A172 (cell line): ENCODE measurements around the gene BRINP1. TPM values are rescaled to one million over a fixed set of nuclear protein-coding genes. Genes with fewer than 3 reads are reported as not detected.
A peak's percentile ranks its signal among the peaks of the same experiment; 100 is the strongest.

Source experiments
- DNase-seq: peaks from one replicate; pipeline ENCODE4 v3.0.0-alpha.2; 2015; ENCODE audit warnings: low spot score
- total RNA-seq: library from RNA; depleted of rRNA; stranded (reverse); fragments of >200 nt; shearing (Covaris generic); gene quantifications from 2 replicates; pipeline ENCODE4 v1.2.3, GENCODE V29; 2014

The BRINP1 gene
- total RNA-seq, 1 experiment from 2014 or later, result not detected

DNA sequence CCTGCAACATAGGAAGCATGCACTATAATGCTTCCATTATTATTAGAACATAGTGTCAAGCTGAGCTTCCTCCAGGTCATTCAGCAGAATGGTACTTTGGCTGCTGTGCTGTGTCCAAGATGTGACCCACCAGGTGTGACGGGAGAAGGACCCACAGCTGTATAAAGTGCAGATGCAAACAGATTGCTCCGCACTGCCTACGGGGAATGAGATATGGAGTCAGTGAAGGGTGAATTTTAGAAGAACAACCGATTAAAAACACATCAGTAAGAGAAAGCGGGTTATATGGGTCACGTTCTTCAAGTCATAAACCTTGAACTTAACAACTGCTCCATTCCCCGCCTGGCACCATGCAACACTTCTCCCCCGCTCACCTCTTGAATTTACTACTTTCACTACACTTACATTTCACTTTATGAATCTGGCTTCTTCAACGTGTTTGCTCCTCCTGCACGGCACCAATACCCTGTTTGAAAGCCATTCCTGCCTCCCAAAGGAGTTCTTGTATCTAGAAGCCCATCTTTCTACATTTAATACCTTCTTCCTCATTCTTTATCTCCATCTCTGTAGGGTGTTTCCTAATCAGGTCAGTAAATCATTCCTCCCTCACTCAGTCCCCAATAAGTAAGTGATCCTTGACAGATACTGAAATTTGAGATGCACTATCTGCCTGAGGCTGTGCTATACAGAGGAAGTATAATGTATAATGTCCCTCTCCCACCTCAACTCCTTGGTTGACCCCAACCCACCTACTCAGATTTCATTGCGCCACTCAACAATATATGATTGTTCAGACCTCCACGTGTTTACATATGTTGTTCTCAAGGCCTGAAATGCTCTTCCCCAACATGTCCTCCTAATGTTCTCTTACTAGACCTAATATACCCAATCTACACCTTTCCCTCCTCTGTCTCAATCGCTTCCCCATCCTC is 25.9 kb downstream of the BRINP1 start:
- DNase-seq, result no peak

DNA sequence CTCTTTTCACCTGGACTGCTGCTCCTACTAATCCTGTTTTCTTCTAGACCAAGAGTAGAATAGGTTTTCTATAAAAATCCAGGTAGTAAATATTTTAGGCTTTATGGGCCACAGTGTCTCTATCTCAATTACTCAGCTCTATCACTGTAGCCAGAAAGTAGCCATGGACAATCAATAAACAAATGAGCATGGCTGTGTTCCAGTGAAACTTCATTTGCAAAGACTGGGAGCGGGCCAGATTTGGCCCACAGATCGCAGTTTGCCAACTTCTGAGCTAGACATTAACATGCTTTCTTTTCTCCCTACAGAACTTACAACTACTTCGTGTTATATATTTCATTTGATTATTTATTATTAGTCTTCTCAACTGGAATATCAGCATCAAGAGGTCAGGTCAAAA is 30.2 kb downstream of the BRINP1 start:
- no peak for DNase-seq

GRCh38 chr9:119337573-119337972 is 31.7 kb downstream of the BRINP1 start:
- DNase-seq, result no peak

DNA sequence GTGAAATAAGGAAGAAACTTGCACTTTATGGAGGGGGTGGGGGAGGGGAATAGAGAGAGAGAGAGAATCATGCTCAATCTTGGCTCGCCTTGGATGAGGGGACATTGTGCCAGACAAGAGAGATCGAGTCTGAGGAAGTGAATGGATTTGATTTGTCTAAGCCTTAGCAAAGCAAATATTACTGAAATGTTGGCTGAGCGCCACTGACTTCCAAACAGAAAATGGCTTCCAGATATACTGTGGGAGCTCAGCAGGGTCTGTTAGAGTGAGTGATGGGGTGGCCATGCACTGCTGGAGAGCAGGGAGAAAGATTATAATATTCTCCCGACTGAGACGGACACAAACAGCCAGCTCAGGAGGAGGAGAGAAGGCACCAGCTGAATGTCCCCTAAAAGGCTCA is 34.5 kb downstream of the BRINP1 start:
- DNase-seq, result no peak

DNA sequence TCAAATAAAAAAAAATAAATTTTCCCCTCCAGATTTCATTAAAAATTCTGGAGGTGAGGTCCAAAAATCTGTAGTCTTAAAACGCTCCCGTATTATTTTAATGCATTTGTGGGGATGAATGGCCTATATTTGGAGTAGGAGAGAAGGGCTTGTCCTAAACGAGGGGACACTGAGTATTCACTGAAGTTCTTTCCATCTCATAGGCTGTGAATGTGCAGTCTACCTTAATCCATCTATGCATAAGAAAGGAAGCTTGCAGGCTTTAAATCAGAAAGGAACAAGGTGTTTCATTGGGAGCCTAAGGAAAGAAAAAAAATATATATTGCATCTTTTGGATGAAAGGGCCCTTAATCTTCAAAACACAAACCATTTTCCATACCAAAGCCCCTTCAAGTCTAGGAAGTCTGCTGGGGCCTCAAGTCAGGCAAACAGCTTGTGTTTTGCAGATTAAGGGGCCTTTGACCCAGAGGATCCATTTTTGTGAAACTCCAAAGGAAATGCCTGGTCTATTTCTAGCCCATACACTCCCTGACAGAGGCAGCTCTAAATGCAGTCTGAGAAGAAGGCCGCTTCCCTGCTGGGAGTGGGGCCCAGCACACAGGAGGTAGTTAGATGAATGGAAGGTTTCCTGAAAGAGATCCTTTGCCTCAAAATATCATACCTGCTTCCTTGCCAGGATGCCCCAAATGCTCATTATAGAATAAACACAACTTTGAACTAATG is 35.6 kb downstream of the BRINP1 start:
- no peak for DNase-seq

GRCh38 chr9:119332522-119332921 is 36.7 kb downstream of the BRINP1 start:
- no peak for DNase-seq

DNA sequence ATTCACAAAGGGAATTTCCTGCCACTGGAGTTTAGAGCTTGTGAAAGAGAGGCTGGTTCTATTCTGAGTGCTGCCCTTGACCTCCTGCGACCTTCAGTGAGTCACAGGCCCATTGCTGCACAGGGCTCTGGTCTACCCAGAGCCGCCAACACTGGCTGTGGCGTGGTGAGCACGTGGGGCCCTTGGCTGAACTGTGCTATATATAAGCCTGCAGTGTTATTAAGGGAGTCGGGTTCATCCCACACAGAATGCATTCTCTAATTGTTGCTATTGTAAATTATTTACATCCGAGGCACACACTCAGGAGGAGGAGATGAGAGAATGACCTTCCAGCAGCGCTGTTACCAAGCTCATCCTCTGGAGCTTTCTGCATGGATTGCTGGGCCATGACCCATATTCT is 47.1 kb downstream of the BRINP1 start:
- DNase-seq, result no peak

DNA sequence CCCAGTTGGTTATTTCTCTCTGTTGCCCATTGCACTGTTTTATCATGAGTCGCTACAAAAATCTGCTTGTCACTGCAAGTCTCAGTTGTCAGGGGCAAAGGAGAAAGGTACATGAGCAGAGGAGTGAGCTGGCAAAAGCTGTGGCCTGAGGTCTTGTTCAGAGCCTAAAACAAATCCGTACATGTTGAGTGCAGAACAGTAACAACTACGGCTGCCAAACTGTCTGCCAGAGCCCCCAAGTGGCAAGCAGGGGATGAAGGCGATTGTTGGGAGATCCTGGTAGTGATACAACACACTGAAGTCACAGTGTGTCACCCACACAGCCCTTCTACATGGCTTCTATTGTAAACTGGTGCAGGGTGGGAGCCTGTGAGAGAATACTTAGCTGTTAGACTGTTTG is 50.9 kb downstream of the BRINP1 start:
- no peak for DNase-seq

DNA sequence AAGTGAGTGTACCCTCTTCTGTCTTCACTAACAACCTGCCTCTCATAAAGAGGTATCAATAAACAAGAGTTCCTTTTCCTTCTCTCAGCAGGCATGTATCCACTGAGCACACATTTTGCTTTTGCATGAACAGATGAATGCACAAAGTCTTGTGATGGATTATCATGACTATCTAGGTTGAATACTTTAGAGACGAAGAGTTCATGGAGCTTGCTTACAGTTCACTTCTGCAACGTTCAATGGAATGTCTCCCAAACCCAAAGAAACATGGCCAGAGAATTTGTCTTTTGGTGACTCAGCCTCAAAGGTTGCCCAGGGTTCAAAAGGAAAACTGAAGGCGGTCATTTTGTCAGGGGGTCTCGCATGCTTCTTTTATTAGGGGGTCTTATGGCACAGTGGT is 55.4 kb downstream of the BRINP1 start:
- DNase-seq, result no peak

DNA sequence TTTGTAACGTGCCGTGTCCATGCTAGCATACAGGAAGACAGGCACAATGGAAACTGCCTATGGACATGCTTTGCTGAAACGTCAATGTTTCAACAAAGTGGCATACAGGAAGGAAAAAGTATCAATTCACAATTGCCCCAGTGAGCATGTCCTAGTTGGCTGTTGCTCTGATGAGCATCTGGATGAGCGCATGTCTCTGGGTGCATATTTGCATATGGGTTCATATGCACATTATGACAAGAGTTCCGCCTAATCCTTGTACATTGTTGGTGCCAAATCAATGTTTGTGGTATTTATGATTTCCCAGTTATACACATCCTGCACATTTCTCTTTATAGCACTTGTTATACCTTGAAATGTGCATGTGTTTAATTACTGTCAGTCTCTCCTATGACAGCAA is 58.5 kb downstream of the BRINP1 start:
- no peak for DNase-seq

GRCh38 chr9:119307471-119307870 is 61.8 kb downstream of the BRINP1 start:
- no peak for DNase-seq

- no peak for DNase-seq
Observed at GRCh38 chr9:119304555-119304954, 64.7 kb downstream of the BRINP1 start.

- DNase-seq, result no peak
Observed at GRCh38 chr9:119302988-119303698, 66.1 kb downstream of the BRINP1 start.

GRCh38 chr9:119298076-119298853 is 71.0 kb downstream of the BRINP1 start:
- no peak for DNase-seq

DNA sequence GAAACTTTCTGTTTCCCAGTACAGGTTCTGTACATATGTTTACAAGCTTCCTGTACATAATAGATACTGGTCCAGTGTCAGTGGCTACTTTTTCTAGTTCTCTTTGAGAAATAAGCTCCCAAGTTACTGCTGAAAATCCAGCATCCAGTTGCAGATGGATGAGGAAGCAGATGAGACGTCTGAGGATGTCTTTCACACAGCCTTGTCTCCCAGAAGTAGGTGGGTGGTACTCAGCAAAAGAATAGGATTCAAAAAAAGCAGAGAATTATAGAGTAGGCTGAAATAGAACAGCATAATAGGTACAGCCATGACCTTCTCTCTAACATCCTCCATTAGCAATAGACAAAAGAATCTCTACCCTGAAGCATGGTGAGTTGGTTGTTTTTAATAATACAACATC is 77.7 kb downstream of the BRINP1 start:
- DNase-seq, result no peak

DNA sequence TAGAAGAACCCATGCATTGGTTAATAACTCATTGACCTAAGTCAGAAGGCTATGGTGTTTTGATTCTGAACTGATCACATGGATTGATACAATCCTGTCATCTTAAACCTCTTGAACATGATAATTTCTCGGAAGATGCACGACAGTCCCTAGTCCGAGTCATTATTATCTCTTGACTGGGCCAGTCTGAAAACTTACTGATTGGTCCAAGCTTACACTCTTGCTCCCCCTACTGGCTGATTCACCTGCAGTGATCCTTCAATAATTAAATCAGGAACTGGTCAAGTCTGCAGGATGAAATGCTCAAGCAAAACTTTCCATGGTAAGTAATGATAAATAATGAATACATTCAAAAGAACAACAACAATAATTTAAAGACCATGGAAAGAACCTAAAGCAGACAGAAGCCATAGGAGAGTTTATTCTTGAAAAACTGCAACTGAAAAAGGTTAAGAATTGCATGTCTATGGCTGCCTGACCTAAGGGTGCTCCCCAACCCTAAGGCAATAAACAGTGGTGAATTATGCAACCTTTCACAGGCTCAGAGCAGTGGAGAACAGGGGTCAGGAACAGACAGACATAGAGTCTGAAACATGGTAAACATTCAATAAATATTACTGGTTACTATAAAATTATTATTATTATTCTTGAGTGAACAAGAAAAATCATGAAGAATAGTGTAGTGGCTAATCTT is 79.3 kb downstream of the BRINP1 start:
- peak; percentile 32 for DNase-seq

GRCh38 chr9:119284587-119285337 is 84.5 kb downstream of the BRINP1 start:
- no peak for DNase-seq

GRCh38 chr9:119284118-119284517 is 85.1 kb downstream of the BRINP1 start:
- DNase-seq, result no peak

DNA sequence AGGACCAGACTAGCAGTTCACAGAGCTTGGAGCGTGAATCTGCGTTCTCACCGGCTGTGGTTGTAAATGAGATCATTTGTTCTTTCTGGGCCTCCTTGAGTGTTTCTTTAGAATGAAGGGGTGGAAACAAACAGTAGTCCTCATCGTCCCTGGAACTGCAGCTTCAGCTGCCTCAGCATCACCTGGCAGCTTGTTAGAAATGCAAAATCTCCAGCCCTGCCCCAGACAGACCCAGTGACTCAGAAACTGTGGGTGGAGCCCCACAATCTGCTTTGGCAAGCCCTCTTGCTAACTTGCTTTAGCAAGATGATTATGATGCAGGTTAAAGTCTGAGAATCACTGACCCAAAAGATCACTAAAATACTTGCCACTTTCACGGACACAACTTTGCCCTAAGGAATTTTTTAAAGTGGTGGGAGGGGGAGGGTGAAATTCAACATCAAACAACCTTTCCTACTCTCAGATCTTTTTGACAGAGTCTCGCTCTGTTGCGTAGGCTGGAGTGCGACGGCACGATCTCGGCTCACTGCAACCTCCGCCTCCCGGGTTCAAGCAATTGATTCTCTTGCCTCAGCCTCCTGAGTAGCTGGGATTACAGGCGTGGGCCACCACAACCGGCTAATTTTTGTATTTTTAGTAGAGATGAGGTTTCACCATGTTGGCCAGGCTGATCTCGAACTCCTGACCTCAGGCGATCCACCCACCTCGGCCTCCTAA is 86.0 kb downstream of the BRINP1 start:
- no peak for DNase-seq
